WTC11 (cell line): ENCODE measurements around the gene PANX2.

Experiments used
- CBFB ChIP-seq: sonication (generic); formaldehyde crosslinking; IDR thresholded peaks from 2 replicates; pipeline ENCODE4 v1.8.1; 2022; ENCODE audit warnings: mild to moderate bottlenecking, low read depth, missing genetic modification reagents
- CREB1 ChIP-seq: sonication (generic); formaldehyde crosslinking; IDR thresholded peaks from 2 replicates; pipeline ENCODE4 v1.8.0; 2023; ENCODE audit warnings: mild to moderate bottlenecking, missing genetic modification reagents
- ERG ChIP-seq: fragments of 250-450 bp; sonication (Bioruptor Pico); IDR thresholded peaks from 2 replicates; pipeline ENCODE4 v1.8.0; 2021; ENCODE audit warnings: mild to moderate bottlenecking
- JUN ChIP-seq: sonication (generic); formaldehyde crosslinking; IDR thresholded peaks from 2 replicates; pipeline ENCODE4 v1.8.0; 2023; ENCODE audit warnings: mild to moderate bottlenecking, missing genetic modification reagents
- MAX ChIP-seq: sonication (generic); formaldehyde crosslinking; IDR thresholded peaks from 2 replicates; pipeline ENCODE4 v1.8.0; 2022; ENCODE audit warnings: mild to moderate bottlenecking, missing genetic modification reagents
- MXD4 ChIP-seq: fragments of 250-450 bp; sonication (Bioruptor Pico); IDR thresholded peaks from 2 replicates; pipeline ENCODE4 v1.8.0; 2021; ENCODE audit warnings: mild to moderate bottlenecking, moderate library complexity, borderline replicate concordance
- NFE2L1 ChIP-seq: sonication (generic); formaldehyde crosslinking; IDR thresholded peaks from 2 replicates; pipeline ENCODE4 v1.8.1; 2023; ENCODE audit warnings: missing genetic modification reagents
- NFYB ChIP-seq: sonication (generic); formaldehyde crosslinking; conservative IDR thresholded peaks from 2 replicates; pipeline ENCODE4 v1.8.0; 2022; ENCODE audit warnings: low read depth, missing genetic modification reagents
- TEAD1 ChIP-seq: sonication (generic); formaldehyde crosslinking; IDR thresholded peaks from 2 replicates; pipeline ENCODE4 v1.8.0; 2022; ENCODE audit warnings: mild to moderate bottlenecking, missing genetic modification reagents
- ZNF263 ChIP-seq: sonication (generic); formaldehyde crosslinking; IDR thresholded peaks from 2 replicates; pipeline ENCODE4 v1.8.1; 2022; ENCODE audit warnings: low read depth, mild to moderate bottlenecking, moderate library complexity, missing genetic modification reagents
- TF ChIP-seq, protein P1 (sequence below): fragments of 200-600 bp; IDR thresholded peaks from 2 replicates; pipeline ENCODE4 v1.8.0; 2022; ENCODE audit warnings: antibody characterized with exemption
- TF ChIP-seq, protein P2 (sequence below): sonication (generic); formaldehyde crosslinking; IDR thresholded peaks from 2 replicates; pipeline ENCODE4 v1.8.1; 2023; ENCODE audit warnings: mild to moderate bottlenecking, missing genetic modification reagents
- TF ChIP-seq, protein P3 (sequence below): fragments of 250-450 bp; sonication (Bioruptor Pico); conservative IDR thresholded peaks from 2 replicates; pipeline ENCODE4 v1.9.0; 2021; ENCODE audit warnings: mild to moderate bottlenecking

DNA sequence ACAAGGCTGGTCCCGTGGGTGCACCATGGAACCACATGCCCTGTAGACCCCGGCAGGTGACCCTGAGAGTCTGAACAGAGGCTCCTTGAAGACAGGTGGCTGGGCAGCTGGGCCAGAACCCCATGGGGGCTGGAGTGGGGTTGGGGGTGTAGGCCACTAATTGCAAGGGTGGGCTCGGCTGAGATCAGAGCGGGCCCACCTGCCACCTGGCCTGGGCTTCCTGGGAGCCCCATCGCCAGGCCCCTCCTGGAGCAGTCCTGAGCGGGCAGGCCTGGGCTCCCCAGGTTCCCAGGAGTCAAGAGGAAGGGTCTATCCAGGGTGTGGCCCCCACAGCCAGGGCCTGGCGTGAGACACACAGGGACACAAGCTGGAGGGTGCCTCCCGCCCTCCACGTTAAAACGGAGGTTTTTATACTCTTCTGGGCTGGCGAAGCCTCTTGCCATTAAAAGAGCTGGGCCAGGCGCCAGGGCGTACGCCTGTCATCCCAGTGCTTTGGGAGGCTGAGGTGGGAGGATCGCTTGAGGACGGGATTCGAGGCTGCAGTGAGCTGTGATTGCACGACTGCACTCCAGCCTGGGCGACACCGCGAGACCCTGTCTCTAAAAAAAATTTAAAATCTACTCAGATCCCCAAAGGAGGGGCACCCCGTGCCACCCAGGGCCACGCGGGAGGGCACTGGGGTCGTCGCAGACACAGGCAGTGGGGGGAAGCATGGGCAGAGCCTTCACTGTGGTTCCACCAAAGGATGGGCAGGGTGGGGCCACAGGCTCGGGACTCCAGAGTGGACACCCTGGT lies 10.4 kb downstream of the PANX2 start:
- TF ChIP-seq, protein P1, sequence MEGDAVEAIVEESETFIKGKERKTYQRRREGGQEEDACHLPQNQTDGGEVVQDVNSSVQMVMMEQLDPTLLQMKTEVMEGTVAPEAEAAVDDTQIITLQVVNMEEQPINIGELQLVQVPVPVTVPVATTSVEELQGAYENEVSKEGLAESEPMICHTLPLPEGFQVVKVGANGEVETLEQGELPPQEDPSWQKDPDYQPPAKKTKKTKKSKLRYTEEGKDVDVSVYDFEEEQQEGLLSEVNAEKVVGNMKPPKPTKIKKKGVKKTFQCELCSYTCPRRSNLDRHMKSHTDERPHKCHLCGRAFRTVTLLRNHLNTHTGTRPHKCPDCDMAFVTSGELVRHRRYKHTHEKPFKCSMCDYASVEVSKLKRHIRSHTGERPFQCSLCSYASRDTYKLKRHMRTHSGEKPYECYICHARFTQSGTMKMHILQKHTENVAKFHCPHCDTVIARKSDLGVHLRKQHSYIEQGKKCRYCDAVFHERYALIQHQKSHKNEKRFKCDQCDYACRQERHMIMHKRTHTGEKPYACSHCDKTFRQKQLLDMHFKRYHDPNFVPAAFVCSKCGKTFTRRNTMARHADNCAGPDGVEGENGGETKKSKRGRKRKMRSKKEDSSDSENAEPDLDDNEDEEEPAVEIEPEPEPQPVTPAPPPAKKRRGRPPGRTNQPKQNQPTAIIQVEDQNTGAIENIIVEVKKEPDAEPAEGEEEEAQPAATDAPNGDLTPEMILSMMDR = no peak
- TF ChIP-seq ZNF263 (CRISPR knock-in tag) (no peak), MXD4 (CRISPR knock-in tag) (no peak), NFYB (CRISPR knock-in tag) (no peak), MAX (no peak), NFE2L1 (CRISPR knock-in tag) (no peak), TEAD1 (CRISPR knock-in tag) (no peak), JUN (CRISPR knock-in tag) (no peak), CBFB (CRISPR knock-in tag) (no peak), ERG (CRISPR knock-in tag) (no peak), CREB1 (CRISPR knock-in tag) (no peak)
- TF ChIP-seq, protein P2, sequence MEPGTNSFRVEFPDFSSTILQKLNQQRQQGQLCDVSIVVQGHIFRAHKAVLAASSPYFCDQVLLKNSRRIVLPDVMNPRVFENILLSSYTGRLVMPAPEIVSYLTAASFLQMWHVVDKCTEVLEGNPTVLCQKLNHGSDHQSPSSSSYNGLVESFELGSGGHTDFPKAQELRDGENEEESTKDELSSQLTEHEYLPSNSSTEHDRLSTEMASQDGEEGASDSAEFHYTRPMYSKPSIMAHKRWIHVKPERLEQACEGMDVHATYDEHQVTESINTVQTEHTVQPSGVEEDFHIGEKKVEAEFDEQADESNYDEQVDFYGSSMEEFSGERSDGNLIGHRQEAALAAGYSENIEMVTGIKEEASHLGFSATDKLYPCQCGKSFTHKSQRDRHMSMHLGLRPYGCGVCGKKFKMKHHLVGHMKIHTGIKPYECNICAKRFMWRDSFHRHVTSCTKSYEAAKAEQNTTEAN (CRISPR knock-in tag) = no peak
- TF ChIP-seq, protein P3, sequence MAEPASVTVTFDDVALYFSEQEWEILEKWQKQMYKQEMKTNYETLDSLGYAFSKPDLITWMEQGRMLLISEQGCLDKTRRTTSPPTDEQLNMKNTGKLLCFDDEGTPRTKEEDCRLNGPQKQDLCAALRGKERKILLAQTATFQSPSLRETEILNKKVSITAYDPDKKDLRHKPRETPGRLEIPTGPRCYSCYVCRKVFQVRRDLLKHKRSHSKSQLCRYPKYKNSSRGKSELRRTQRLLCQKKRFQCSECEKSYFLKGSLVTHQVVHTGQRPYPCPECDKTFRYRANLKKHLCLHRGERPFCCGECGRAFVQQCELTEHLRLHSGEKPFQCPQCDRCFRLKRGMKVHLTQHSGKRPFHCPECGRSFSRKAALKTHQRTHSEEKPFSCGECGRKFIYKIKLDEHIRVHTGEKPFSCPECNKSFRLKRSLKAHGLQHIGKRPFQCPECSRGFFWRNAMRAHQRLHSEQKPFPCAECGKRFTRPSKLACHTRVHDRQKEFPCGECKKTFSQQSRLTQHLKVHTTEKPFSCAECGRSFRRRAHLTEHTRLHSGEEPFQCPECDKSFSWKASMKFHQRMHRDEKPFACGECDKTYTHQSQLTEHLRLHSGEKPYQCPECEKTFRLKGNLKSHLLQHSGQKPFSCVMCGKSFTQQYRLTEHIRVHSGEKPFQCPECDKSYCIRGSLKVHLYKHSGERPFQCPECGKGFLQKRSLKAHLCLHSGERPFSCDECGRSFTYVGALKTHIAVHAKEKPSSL = no peak
